GM12891 (cell line): ENCODE results near the gene XXYLT1.
"Not testable (repeated sequence)": the region's sequence is repeated elsewhere in the genome, so short reads cannot be mapped to it uniquely, and the experiment has no call there.

ENCODE experiments used
- POLR2A ChIP-seq: IDR thresholded peaks from 2 replicates; pipeline ENCODE4 v1.6.1; 2011; ENCODE audit warnings: low read depth, low read length, control low read depth
- POLR2AphosphoS5 ChIP-seq: IDR thresholded peaks from 2 replicates; pipeline ENCODE4 v1.6.1; 2011; ENCODE audit warnings: low read depth, low read length, control low read depth
- TAF1 ChIP-seq: IDR thresholded peaks from 2 replicates; pipeline ENCODE4 v1.6.1; 2011; ENCODE audit warnings: low read depth, low read length, control low read depth

DNA sequence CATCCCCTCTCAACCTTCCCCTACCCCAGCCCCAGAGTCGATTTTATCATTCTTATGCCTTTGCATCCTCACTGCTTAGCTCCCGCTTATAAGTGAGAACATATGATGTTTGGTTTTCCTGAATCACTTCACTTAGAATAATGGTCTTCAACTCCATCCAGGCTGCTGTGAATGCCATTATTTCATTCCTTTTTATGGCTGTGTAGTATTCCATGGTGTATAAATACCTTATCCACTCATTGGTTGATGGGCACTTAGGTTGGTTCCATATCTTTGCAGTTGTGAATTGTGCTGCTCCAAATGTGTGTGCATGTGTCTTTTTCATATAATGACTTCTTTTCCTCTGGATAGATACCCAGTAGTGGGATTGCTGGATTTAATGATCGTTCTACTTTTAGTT, 233.4 kb downstream of the XXYLT1 start:
- TF ChIP-seq POLR2A, POLR2AphosphoS5, TAF1: not testable (repeated sequence)
